ENCODE data around the gene TMEM131L.

DNA sequence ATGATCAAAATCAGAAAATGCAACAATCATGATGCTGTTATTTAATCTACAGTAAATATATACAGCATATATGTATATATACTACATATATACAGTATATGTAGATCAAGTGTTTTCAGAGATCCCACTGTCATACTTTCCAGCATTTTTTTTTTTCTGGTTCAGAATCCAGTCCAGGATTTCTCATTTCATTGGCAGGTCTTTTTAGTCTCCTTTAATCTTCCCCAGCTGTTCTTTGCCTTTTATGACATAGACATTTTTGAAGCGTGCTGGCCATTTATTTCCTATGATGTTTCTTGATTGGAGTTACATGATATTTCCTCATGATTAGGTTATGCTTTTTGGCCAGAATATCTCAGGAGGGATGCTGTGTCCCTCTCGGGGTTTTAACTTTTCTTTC lies 125.9 kb downstream of the TMEM131L start:
- TF ChIP-seq POLR2A (IDR thresholded peaks at IDR 0.05; ENCODE audit: low read depth, low read length) (no peak), SPI1 (IDR thresholded peaks at IDR 0.05; ENCODE audit: low read depth, low read length) (no peak), POLR2AphosphoS5 (IDR thresholded peaks at IDR 0.05; ENCODE audit: low read depth, low read length) (no peak), TAF1 (IDR thresholded peaks at IDR 0.05; ENCODE audit: low read depth, low read length) (no peak), POU2F2 (IDR thresholded peaks at IDR 0.05; ENCODE audit: low read depth, low read length) (no peak)
